Panc1 (cell line): ENCODE data around the gene AHDC1. TPM values are rescaled to one million over a fixed set of nuclear protein-coding genes. Genes with fewer than 3 reads are reported as not detected.
"Not testable (repeated sequence)": the region's sequence is repeated elsewhere in the genome, so short reads cannot be mapped to it uniquely, and the experiment has no call there.

ENCODE experiments used
- ATAC-seq: fragments of 200-7000 bp; cut with Tn5 transposase; 2 replicates; pipeline ENCODE4 v1.9.1; 2020; ENCODE audit warnings: mild to moderate bottlenecking, moderate library complexity
- BruUV-seq: library from RNA; stranded (reverse); fragments of 400-500 nt; replicated peaks from 2 replicates; lab custom pipeline; 2021; lab: Mats Ljungman, UMichigan
- CTCF ChIA-PET: fragments of 300-600 bp; sonication (Branson Sonifier 250); formaldehyde crosslinking; loops from one replicate; lab custom pipeline; 2022; ENCODE audit warnings: antibody characterized with exemption; lab: Charles Lee
- POLR2A ChIA-PET: fragments of 300-600 bp; sonication (Branson Sonifier 250); formaldehyde crosslinking; loops from one replicate; lab custom pipeline; 2022; ENCODE audit warnings: antibody characterized with exemption; lab: Charles Lee
- DNase-seq: peaks from one replicate; pipeline ENCODE4 v3.0.0-alpha.2; 2010; ENCODE audit warnings: low read depth, low spot score
- H3K27ac ChIP-seq: 2 replicates; pipeline ENCODE4 v1.5.1; 2011; ENCODE audit warnings: mild to moderate bottlenecking, low read length, inconsistent platforms
- H3K27me3 ChIP-seq: fragments of 200-500 bp; sonication (Bioruptor generic); 2 replicates; pipeline ENCODE4 v1.6.0; 2014; ENCODE audit warnings: low read length, inconsistent platforms; ENCODE audit not compliant: control insufficient read depth, insufficient read depth
- H3K36me3 ChIP-seq: fragments of 200-500 bp; sonication (Bioruptor generic); 2 replicates; pipeline ENCODE4 v1.5.1; 2014; ENCODE audit warnings: inconsistent platforms, mild to moderate bottlenecking, low read length, moderate library complexity; ENCODE audit not compliant: control insufficient read depth, insufficient read depth
- H3K4me1 ChIP-seq: 2 replicates; pipeline ENCODE4 v1.5.1; 2011; ENCODE audit warnings: inconsistent platforms, mild to moderate bottlenecking, low read length, moderate library complexity; ENCODE audit not compliant: control insufficient read depth, insufficient read depth
- H3K4me3 ChIP-seq, 2 experiments: 2 replicates each; pipeline ENCODE4 v1.5.1; 2011 to 2012; ENCODE audit warnings: low read depth in 2 of 2, low read length in 2 of 2, mild to moderate bottlenecking in 2 of 2, inconsistent platforms in 1 of 2, moderate library complexity in 1 of 2
- H3K9me3 ChIP-seq: fragments of 200-500 bp; sonication (Bioruptor generic); 2 replicates; pipeline ENCODE4 v1.5.1; 2014; ENCODE audit warnings: low read depth, mild to moderate bottlenecking, inconsistent platforms, low read length, moderate library complexity; ENCODE audit not compliant: control insufficient read depth, insufficient read depth
- CTCF ChIP-seq: fragments of 450-650 bp; IDR thresholded peaks from 2 replicates; pipeline ENCODE4 v1.5.1; 2017; ENCODE audit warnings: mild to moderate bottlenecking
- POLR2AphosphoS5 ChIP-seq: IDR thresholded peaks from 2 replicates; pipeline ENCODE4 v1.6.1; 2012; ENCODE audit warnings: mild to moderate bottlenecking, low read depth, low read length, moderate library complexity
- REST ChIP-seq, 2 experiments: IDR thresholded peaks; 2 replicates each; pipeline ENCODE4 v1.6.1; 2011 to 2012; ENCODE audit warnings: low read depth in 2 of 2, control low read depth in 1 of 2, low read length in 1 of 2, mild to moderate bottlenecking in 1 of 2, moderate library complexity in 1 of 2; ENCODE audit not compliant: insufficient read depth in 1 of 2
- SIN3A ChIP-seq: IDR thresholded peaks from 2 replicates; pipeline ENCODE4 v1.6.1; 2012; ENCODE audit warnings: low read depth, mild to moderate bottlenecking, low read length, moderate library complexity, borderline replicate concordance; ENCODE audit not compliant: insufficient read depth
- TCF7L2 ChIP-seq: IDR thresholded peaks from 2 replicates; pipeline ENCODE4 v1.6.1; 2011; ENCODE audit warnings: mild to moderate bottlenecking, low read depth, low read length, inconsistent platforms
- in situ Hi-C: cut with HindIII; loops from 2 replicates; pipeline ENCODE4 v1.10.0; 2016; ENCODE audit warnings: low sequenced_read_pairs, low pct_unique_long_range_greater_than_20kb
- intact Hi-C: fragments of 100-400 bp; cut with micrococcal nuclease; formaldehyde crosslinking; loops from one replicate; pipeline ENCODE4 v1.10.0; 2022; ENCODE audit not compliant: unreplicated experiment
- total RNA-seq: library from RNA; stranded (reverse); gene quantifications from one replicate; pipeline ENCODE4 v1.2.1, GENCODE V29; 2021; ENCODE audit not compliant: unreplicated experiment

Gene AHDC1
- total RNA-seq, 1 experiment from 2014 or later, result 47.1 TPM

GRCh38 chr1:27630859-27631491 is 27.0 kb upstream of the AHDC1 start:
- CTCF ChIA-PET, result no interaction called here
- H3K4me1 ChIP-seq, result no peaks in the 10 kb centered on the region
- POLR2A ChIA-PET, result no interaction called here
- intact Hi-C loops, result no loop called here
- in situ Hi-C loops, result no loop called here
- H3K9me3 ChIP-seq, result no peaks in the 10 kb centered on the region
- BruUV-seq, result no TSS peak
- DNase-seq (no peak), ATAC-seq (no peak)
- no peak for TF ChIP-seq SIN3A
- no peak for TF ChIP-seq TCF7L2
- TF ChIP-seq REST (IDR thresholded peaks at IDR 0.05; ENCODE audit: insufficient read depth in 1 of 2, low read depth in 2 of 2, low read length in 1 of 2), result no peak
- no peak for TF ChIP-seq POLR2AphosphoS5
- no peak for TF ChIP-seq CTCF
- peaks cover 9% of the 10 kb centered on the region; the same call in 1 of the 2 replicates for H3K27me3 ChIP-seq
- no peak overlapping the region for H3K27ac ChIP-seq
- H3K36me3 ChIP-seq, result no peaks in the 10 kb centered on the region
- H3K4me3 ChIP-seq, result no peak overlapping the region

- no peaks in the 10 kb centered on the region for H3K36me3 ChIP-seq
- DNase-seq (no peak), ATAC-seq (no peak)
- H3K27ac ChIP-seq, result no peak overlapping the region
- no peaks in the 10 kb centered on the region for H3K4me1 ChIP-seq
- H3K4me3 ChIP-seq, result no peak overlapping the region
- in situ Hi-C loops (no loop called here), intact Hi-C loops (no loop called here)
- POLR2A ChIA-PET, result no interaction called here
- TF ChIP-seq TCF7L2 (no peak), REST (IDR thresholded peaks at IDR 0.05; ENCODE audit: insufficient read depth in 1 of 2, low read depth in 2 of 2, low read length in 1 of 2) (no peak), POLR2AphosphoS5 (no peak), CTCF (no peak), SIN3A (no peak)
- no TSS peak for BruUV-seq
- H3K9me3 ChIP-seq, result no peaks in the 10 kb centered on the region
- CTCF ChIA-PET, result interaction anchor here (0.7 to 0.8 kb wide), 2 partner anchors 43 to 327 kb away, joined by 4 to 6 read pairs; partner anchors contain the start of gene IFI6
- H3K27me3 ChIP-seq, result 0 out of 2 replicates have a peak, but pooled peaks cover under 1% of the 10 kb centered on the region
These were observed 24.8 kb upstream of the AHDC1 start for GRCh38 chr1:27628712-27629111.

- BruUV-seq, in situ Hi-C loops, intact Hi-C loops, DNase-seq, H3K4me1 ChIP-seq, H3K36me3 ChIP-seq, POLR2A ChIA-PET, H3K27ac ChIP-seq, H3K9me3 ChIP-seq, H3K4me3 ChIP-seq, ATAC-seq, H3K27me3 ChIP-seq: not testable (repeated sequence)
- CTCF ChIA-PET, result interaction anchor here (0.7 kb wide), 1 partner anchor 326 kb away, joined by 6 read pairs; no protein-coding TSS in a partner anchor
These were observed 23.8 kb upstream of the AHDC1 start for GRCh38 chr1:27627733-27628132.
